AG10803 (cell line): ENCODE measurements around the gene TULP1.

Experiments used
- DNase-seq: peaks from one replicate; pipeline ENCODE4 v3.0.0; 2010; ENCODE audit warnings: low read depth
- H3K4me3 ChIP-seq: 2 replicates; pipeline ENCODE4 v1.5.1; 2011; ENCODE audit warnings: mild to moderate bottlenecking, low read length, control low read depth
- CTCF ChIP-seq: conservative IDR thresholded peaks from 2 replicates; pipeline ENCODE4 v1.5.1; 2011; ENCODE audit warnings: mild to moderate bottlenecking, low read length, control low read depth, inconsistent platforms

The TULP1 gene

GRCh38 chr6:35503534-35503933, 9.2 kb downstream of the TULP1 start:
- no peak for DNase-seq
- TF ChIP-seq CTCF, result no peak
- H3K4me3 ChIP-seq, result no peak overlapping the region

- DNase-seq, result no peak
- no peak overlapping the region for H3K4me3 ChIP-seq
- TF ChIP-seq CTCF, result no peak
Measured at GRCh38 chr6:35501784-35502183, 10.9 kb downstream of the TULP1 start.

- no peak overlapping the region for H3K4me3 ChIP-seq
- TF ChIP-seq CTCF, result no peak
- DNase-seq, result peak; percentile 43
Measured at GRCh38 chr6:35500782-35501181, 11.9 kb downstream of the TULP1 start.

GRCh38 chr6:35499372-35499771, 13.3 kb downstream of the TULP1 start:
- H3K4me3 ChIP-seq, result no peak overlapping the region
- no peak for DNase-seq
- no peak for TF ChIP-seq CTCF

- DNase-seq, result no peak
- H3K4me3 ChIP-seq, result peak overlapping the region; percentile 78
- no peak for TF ChIP-seq CTCF
Measured at GRCh38 chr6:35498422-35499067, 14.2 kb downstream of the TULP1 start.

- TF ChIP-seq CTCF, result no peak; the same call in 1 of the 2 replicates
- peak overlapping the region; percentile 78 for H3K4me3 ChIP-seq
- peak; percentile 83 for DNase-seq
Measured at GRCh38 chr6:35497571-35498421, 14.9 kb downstream of the TULP1 start.
